SK-N-SH (cell line): ENCODE data around the gene CYP1A1. TPM values are rescaled to one million over a fixed set of nuclear protein-coding genes. Genes with fewer than 3 reads are reported as not detected.

Source experiments
- CTCF ChIA-PET: fragments of 300-600, 350-600 bp; formaldehyde crosslinking; extraction: SDS; loops from one replicate; lab custom pipeline; 2021; lab: Yijun Ruan, JAX
- POLR2A ChIA-PET: fragments of 350-600 bp; sonication (Branson Sonifier 250); formaldehyde crosslinking; extraction: SDS; loops from one replicate; lab custom pipeline; 2020; ENCODE audit warnings: antibody characterized with exemption, inconsistent platforms; lab: Yijun Ruan, JAX
- DNase-seq: peaks from one replicate; pipeline ENCODE4 v3.0.0; 2012
- H2AFZ ChIP-seq: fragments of 200-600 bp; sonication (generic); 2 replicates; pipeline ENCODE4 v1.8.1; 2016; ENCODE audit warnings: antibody characterized with exemption, mild to moderate bottlenecking, low read depth
- H3F3A ChIP-seq: fragments of 200-600 bp; sonication (generic); replicated peaks from 2 replicates; pipeline ENCODE3; 2016; ENCODE audit warnings: antibody characterized with exemption, mild to moderate bottlenecking; ENCODE audit not compliant: insufficient read depth
- H3K27ac ChIP-seq, 2 experiments: fragments of 200-500 bp in 1 of 2; fragments of 200-600 bp in 1 of 2; sonication (Bioruptor generic) in 1 of 2; sonication (generic), shearing (Covaris generic) in 1 of 2; 2 replicates each; pipeline versions ENCODE4 v1.5.1 to v1.6.1; 2014 to 2016; ENCODE audit warnings: low read depth in 2 of 2, inconsistent platforms in 1 of 2, low read length in 1 of 2, mild to moderate bottlenecking in 1 of 2, mixed read lengths in 1 of 2
- H3K27me3 ChIP-seq: fragments of 200-600 bp; sonication (generic), shearing (Covaris generic); 2 replicates; pipeline ENCODE4 v1.6.1; 2016; ENCODE audit warnings: mixed run types; ENCODE audit not compliant: insufficient read depth
- H3K36me3 ChIP-seq, 2 experiments: fragments of 200-500 bp in 1 of 2; fragments of 200-600 bp in 1 of 2; sonication (Bioruptor generic) in 1 of 2; sonication (generic) in 1 of 2; replicated peaks in 1 of 2; 2 replicates each; pipeline versions ENCODE3 to v1.5.1; 2014 to 2016; ENCODE audit warnings: low read length in 1 of 2, mild to moderate bottlenecking in 1 of 2; ENCODE audit not compliant: insufficient read depth in 2 of 2, control insufficient read depth in 1 of 2
- H3K4me1 ChIP-seq, 2 experiments: fragments of 200-500 bp in 1 of 2; fragments of 200-600 bp in 1 of 2; sonication (Bioruptor generic) in 1 of 2; sonication (generic), shearing (Covaris generic) in 1 of 2; 2 replicates each; pipeline versions ENCODE4 v1.5.1 to v1.6.1; 2014 to 2016; ENCODE audit warnings: low read depth in 1 of 2, low read length in 1 of 2, mixed run types in 1 of 2; ENCODE audit not compliant: insufficient read depth in 2 of 2, control insufficient read depth in 1 of 2
- H3K4me2 ChIP-seq: fragments of 200-600 bp; sonication (generic), shearing (Covaris generic); 2 replicates; pipeline ENCODE4 v1.6.1; 2017; ENCODE audit warnings: mixed run types
- H3K4me3 ChIP-seq, 2 experiments: fragments of 200-500 bp in 1 of 2; fragments of 200-600 bp in 1 of 2; sonication (Bioruptor generic) in 1 of 2; sonication (generic), shearing (Covaris generic) in 1 of 2; 2 replicates each; pipeline versions ENCODE4 v1.5.1 to v1.8.1; 2014 to 2016; ENCODE audit warnings: low read depth in 2 of 2, inconsistent platforms in 1 of 2, low read length in 1 of 2, mild to moderate bottlenecking in 1 of 2, mixed read lengths in 1 of 2, moderate library complexity in 1 of 2
- H3K79me2 ChIP-seq: fragments of 200-600 bp; sonication (generic); 2 replicates; pipeline ENCODE4 v1.8.1; 2017; ENCODE audit warnings: mild to moderate bottlenecking; ENCODE audit not compliant: insufficient read depth
- H3K9ac ChIP-seq: fragments of 200-600 bp; sonication (generic); 2 replicates; pipeline ENCODE4 v1.6.1; 2017; ENCODE audit warnings: mixed run types
- H3K9me2 ChIP-seq: fragments of 200-600 bp; sonication (generic); 2 replicates; pipeline ENCODE4 v1.6.1; 2017; ENCODE audit warnings: mixed run types
- H3K9me3 ChIP-seq: fragments of 200-600 bp; sonication (generic); 2 replicates; pipeline ENCODE4 v1.6.1; 2017; ENCODE audit warnings: mixed run types, mild to moderate bottlenecking, moderate library complexity
- H4K20me1 ChIP-seq: fragments of 200-600 bp; sonication (generic); 2 replicates; pipeline ENCODE4 v1.6.1; 2017; ENCODE audit warnings: mild to moderate bottlenecking, mixed run types; ENCODE audit not compliant: insufficient read depth
- CTCF ChIP-seq: fragments of 200-600 bp; sonication (generic); IDR thresholded peaks from 2 replicates; pipeline ENCODE4 v1.6.1; 2017; ENCODE audit warnings: antibody characterized with exemption, mild to moderate bottlenecking, moderate library complexity
- FOSL2 ChIP-seq: IDR thresholded peaks from 2 replicates; pipeline ENCODE4 v1.4.0; 2012; ENCODE audit warnings: low read depth, mild to moderate bottlenecking, moderate library complexity, borderline replicate concordance
- FOXJ3 ChIP-seq: sonication (generic); formaldehyde crosslinking; IDR thresholded peaks from 2 replicates; pipeline ENCODE4 v1.5.1; 2020; ENCODE audit warnings: mild to moderate bottlenecking, missing genetic modification reagents
- FOXM1 ChIP-seq: IDR thresholded peaks from 2 replicates; pipeline ENCODE4 v1.4.0; 2012; ENCODE audit warnings: low read depth, mild to moderate bottlenecking
- PBX3 ChIP-seq: IDR thresholded peaks from 2 replicates; pipeline ENCODE4; 2012
- POLR2AphosphoS5 ChIP-seq: IDR thresholded peaks from 2 replicates; pipeline ENCODE4 v1.6.1; 2012; ENCODE audit warnings: low read depth, low read length
- RCOR1 ChIP-seq: fragments of 150-350 bp; IDR thresholded peaks from 2 replicates; pipeline ENCODE4 v1.6.1; 2017; ENCODE audit warnings: antibody characterized with exemption, low read length
- REST ChIP-seq: IDR thresholded peaks from 2 replicates; pipeline ENCODE4 v1.6.1; 2012; ENCODE audit warnings: mild to moderate bottlenecking, low read depth, low read length, moderate library complexity
- SIN3A ChIP-seq: IDR thresholded peaks from 2 replicates; pipeline ENCODE4 v1.6.1; 2012; ENCODE audit warnings: low read depth, mild to moderate bottlenecking, low read length, moderate library complexity, borderline replicate concordance
- YY1 ChIP-seq: IDR thresholded peaks from 2 replicates; pipeline ENCODE4 v1.4.0; 2012; ENCODE audit warnings: low read depth, mild to moderate bottlenecking
- ZBTB33 ChIP-seq: IDR thresholded peaks from 2 replicates; pipeline ENCODE4 v1.4.0; 2012; ENCODE audit warnings: low read depth, borderline replicate concordance
- WGBS: methylation state at CpG from one replicate; pipeline ENCODE4 v1.1.6; 2017; ENCODE audit warnings: low lambda C conversion rate; 5-methylcytosine and 5-hydroxymethylcytosine counted together
- polyA plus RNA-seq, 3 experiments: library from polyadenylated mRNA; depleted of rRNA; stranded (reverse); fragments of >200 nt; gene quantifications; 2 replicates each; pipeline ENCODE4 v1.2.3, GENCODE V29; 2012

The CYP1A1 gene
- polyA plus RNA-seq, 1 of the 3 experiments (the other 2 are of a cell fraction) = 0.07 TPM

GRCh38 chr15:74750751-74751150 lies 25.4 kb upstream of the CYP1A1 start:
- POLR2A ChIA-PET = interaction anchor here (0.6 to 0.7 kb wide), 2 partner anchors 110 to 119 kb away, joined by 3 to 5 read pairs; no protein-coding TSS in a partner anchor

More at GRCh38 chr15:74750751-74751150, 25.4 kb upstream of the CYP1A1 start:
- CTCF ChIA-PET = interaction anchor here (1.3 to 3.3 kb wide), 4 partner anchors 19 to 127 kb away, joined by 3 to 24 read pairs (median 4); partner anchors contain the start of gene CSK
- Histone ChIP-seq H3F3A (peaks cover 10% of the 10 kb centered on the region), H3K27ac (no peak overlapping the region), H3K27me3 (no peaks in the 10 kb centered on the region), H3K9ac (no peak overlapping the region), H3K36me3 (no peaks in the 10 kb centered on the region), H4K20me1 (no peaks in the 10 kb centered on the region), H2AFZ (no peak overlapping the region), H3K79me2 (no peaks in the 10 kb centered on the region), H3K4me1 (no peaks in the 10 kb centered on the region), H3K9me2 (no peaks in the 10 kb centered on the region), H3K4me3 (no peak overlapping the region)
- WGBS = 35% methylated on average over 2 of the region's 2 CpGs
- DNase-seq = no peak
- TF ChIP-seq YY1 (no peak), SIN3A (no peak), POLR2AphosphoS5 (no peak), FOXM1 (no peak), CTCF (no peak), RCOR1 (no peak), REST (no peak), FOXJ3 (CRISPR knock-in tag) (no peak), FOSL2 (no peak), PBX3 (no peak), ZBTB33 (no peak)
- TF ChIP-seq, all 33 proteins: peak for 0
- H3K9me3 ChIP-seq = no peaks in the 10 kb centered on the region
- no peak overlapping the region for H3K4me2 ChIP-seq
